A673 (cell line): ENCODE measurements around the gene MROH8. TPM values are rescaled to one million over a fixed set of nuclear protein-coding genes. Genes with fewer than 3 reads are reported as not detected.

ENCODE experiments used
- BruUV-seq: library from RNA; stranded (reverse); fragments of 400-500 nt; replicated peaks from 2 replicates; lab custom pipeline; 2021; lab: Mats Ljungman, UMichigan
- CTCF ChIA-PET: fragments of 300-600 bp; sonication (Branson Sonifier 250); formaldehyde crosslinking; loops from one replicate; lab custom pipeline; 2022; ENCODE audit warnings: antibody characterized with exemption; lab: Charles Lee
- POLR2A ChIA-PET: fragments of 300-600 bp; sonication (Branson Sonifier 250); formaldehyde crosslinking; loops from one replicate; lab custom pipeline; 2022; ENCODE audit warnings: antibody characterized with exemption; ENCODE audit not compliant: low non-redundant PET; lab: Charles Lee
- DNase-seq: peaks from one replicate; pipeline ENCODE4 v3.0.0-alpha.2; 2015; ENCODE audit warnings: low spot score
- H3K27ac ChIP-seq: fragments of 200-600 bp; sonication (generic); 2 replicates; pipeline ENCODE4 v1.5.1; 2016; ENCODE audit warnings: mixed run types, low read depth, mild to moderate bottlenecking, mixed read lengths, antibody characterized with exemption, low read length; ENCODE audit not compliant: poor library complexity, severe bottlenecking
- H3K27me3 ChIP-seq: fragments of 200-600 bp; sonication (generic); replicated peaks from 2 replicates; pipeline ENCODE4 v1.6.1; 2017; ENCODE audit warnings: mixed run types, low read depth, mild to moderate bottlenecking, mixed read lengths, antibody characterized with exemption, low read length; ENCODE audit not compliant: insufficient read depth, poor library complexity
- H3K36me3 ChIP-seq: fragments of 200-600 bp; sonication (generic); 2 replicates; pipeline ENCODE4 v1.6.1; 2016; ENCODE audit warnings: mixed run types, mild to moderate bottlenecking, mixed read lengths, antibody characterized with exemption, low read length; ENCODE audit not compliant: insufficient read depth, poor library complexity, severe bottlenecking
- H3K4me1 ChIP-seq: fragments of 200-600 bp; sonication (generic); 2 replicates; pipeline ENCODE4 v1.6.1; 2017; ENCODE audit warnings: mixed run types, mild to moderate bottlenecking, mixed read lengths, antibody characterized with exemption, low read length; ENCODE audit not compliant: insufficient read depth, poor library complexity, severe bottlenecking
- H3K4me3 ChIP-seq: fragments of 200-600 bp; sonication (generic); 2 replicates; pipeline ENCODE4 v1.5.1; 2016; ENCODE audit warnings: low read depth, mixed run types, mild to moderate bottlenecking, mixed read lengths, low read length; ENCODE audit not compliant: poor library complexity, severe bottlenecking
- H3K9me3 ChIP-seq: fragments of 200-600 bp; sonication (generic); 2 replicates; pipeline ENCODE4 v1.6.1; 2016; ENCODE audit warnings: mixed run types, low read depth, mild to moderate bottlenecking, mixed read lengths, antibody characterized with exemption, low read length; ENCODE audit not compliant: poor library complexity, severe bottlenecking
- EZH2 ChIP-seq: fragments of 200-600 bp; sonication (generic); IDR thresholded peaks from 2 replicates; pipeline ENCODE4 v1.6.1; 2017; ENCODE audit warnings: borderline replicate concordance, low read depth, mild to moderate bottlenecking, mixed read lengths, antibody characterized with exemption, low read length; ENCODE audit not compliant: poor library complexity, severe bottlenecking
- intact Hi-C: fragments of 100-400 bp; cut with micrococcal nuclease; formaldehyde crosslinking; loops from one replicate; pipeline ENCODE4 v1.10.0; 2022; ENCODE audit not compliant: unreplicated experiment
- total RNA-seq: library from RNA; stranded (reverse); gene quantifications from 2 replicates; pipeline ENCODE4 v1.2.3, GENCODE V29; 2021
- TF ChIP-seq, protein P1 (sequence below): fragments of 300-800, 200-600 bp; sonication (generic); conservative IDR thresholded peaks from 2 replicates; pipeline ENCODE4 v1.5.1; 2017; ENCODE audit warnings: low read depth, mild to moderate bottlenecking, antibody characterized with exemption, low read length, moderate library complexity, mixed read lengths

MROH8 gene
- total RNA-seq, 1 experiment from 2014 or later: 1.6 TPM

DNA sequence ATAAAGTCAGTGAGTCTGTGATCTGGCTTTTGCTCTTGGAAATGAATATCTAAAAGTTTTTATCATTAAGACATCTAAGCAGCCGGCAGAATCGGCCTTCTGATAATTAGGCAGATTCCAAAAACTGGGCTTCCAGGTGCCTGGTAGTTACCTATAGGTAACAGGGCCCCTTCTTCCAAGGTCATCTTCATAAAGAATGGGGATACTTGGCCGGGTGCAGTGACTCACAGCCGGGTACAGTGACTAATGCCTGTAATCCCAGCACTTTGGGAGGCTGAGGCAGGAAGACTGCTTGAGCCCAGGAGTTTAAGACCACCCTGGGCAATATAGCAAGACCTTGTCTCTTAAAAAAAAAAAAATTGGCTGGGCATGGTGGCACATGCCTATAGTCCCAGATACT, 70.7 kb downstream of the MROH8 start:
- Histone ChIP-seq H3K36me3 (no peaks in the 10 kb centered on the region), H3K9me3 (no peaks in the 10 kb centered on the region), H3K4me1 (no peaks in the 10 kb centered on the region), H3K4me3 (no peak overlapping the region), H3K27ac (no peak overlapping the region), H3K27me3 (no peaks in the 10 kb centered on the region)
- ChIA-PET POLR2A (no interaction called here), CTCF (no interaction called here)
- intact Hi-C loops: no loop called here
- no peak for DNase-seq
- BruUV-seq: no TSS peak
- TF ChIP-seq EZH2: no peak
- TF ChIP-seq, protein P1, sequence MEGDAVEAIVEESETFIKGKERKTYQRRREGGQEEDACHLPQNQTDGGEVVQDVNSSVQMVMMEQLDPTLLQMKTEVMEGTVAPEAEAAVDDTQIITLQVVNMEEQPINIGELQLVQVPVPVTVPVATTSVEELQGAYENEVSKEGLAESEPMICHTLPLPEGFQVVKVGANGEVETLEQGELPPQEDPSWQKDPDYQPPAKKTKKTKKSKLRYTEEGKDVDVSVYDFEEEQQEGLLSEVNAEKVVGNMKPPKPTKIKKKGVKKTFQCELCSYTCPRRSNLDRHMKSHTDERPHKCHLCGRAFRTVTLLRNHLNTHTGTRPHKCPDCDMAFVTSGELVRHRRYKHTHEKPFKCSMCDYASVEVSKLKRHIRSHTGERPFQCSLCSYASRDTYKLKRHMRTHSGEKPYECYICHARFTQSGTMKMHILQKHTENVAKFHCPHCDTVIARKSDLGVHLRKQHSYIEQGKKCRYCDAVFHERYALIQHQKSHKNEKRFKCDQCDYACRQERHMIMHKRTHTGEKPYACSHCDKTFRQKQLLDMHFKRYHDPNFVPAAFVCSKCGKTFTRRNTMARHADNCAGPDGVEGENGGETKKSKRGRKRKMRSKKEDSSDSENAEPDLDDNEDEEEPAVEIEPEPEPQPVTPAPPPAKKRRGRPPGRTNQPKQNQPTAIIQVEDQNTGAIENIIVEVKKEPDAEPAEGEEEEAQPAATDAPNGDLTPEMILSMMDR: no peak

DNA sequence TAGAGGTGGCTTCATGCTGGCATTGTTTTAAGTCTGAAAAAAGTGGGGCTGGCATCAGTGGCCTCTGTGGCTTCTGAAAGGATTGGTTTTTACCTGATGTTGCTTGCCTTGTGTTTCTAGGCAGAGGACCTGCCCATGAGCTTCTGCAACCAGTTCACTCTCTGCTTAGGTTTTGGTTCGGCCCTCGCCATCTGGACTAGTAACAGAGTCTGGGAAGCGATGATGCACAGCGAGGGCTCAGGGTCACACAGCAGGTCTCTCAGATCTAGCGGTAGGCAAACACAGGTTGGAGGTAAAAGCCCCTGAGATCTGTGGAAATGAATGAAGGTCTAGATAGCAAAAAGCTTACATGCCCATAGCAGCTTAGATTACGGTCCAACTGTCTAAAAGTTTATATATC, 76.8 kb downstream of the MROH8 start:
- DNase-seq: no peak
- intact Hi-C loops: no loop called here
- Histone ChIP-seq H3K27me3 (no peaks in the 10 kb centered on the region), H3K4me3 (no peak overlapping the region), H3K4me1 (no peaks in the 10 kb centered on the region), H3K36me3 (no peaks in the 10 kb centered on the region), H3K9me3 (no peaks in the 10 kb centered on the region), H3K27ac (no peak overlapping the region)
- TF ChIP-seq, protein P1: no peak
- TF ChIP-seq EZH2: no peak
- ChIA-PET POLR2A (no interaction called here), CTCF (no interaction called here)
- no TSS peak for BruUV-seq

DNA sequence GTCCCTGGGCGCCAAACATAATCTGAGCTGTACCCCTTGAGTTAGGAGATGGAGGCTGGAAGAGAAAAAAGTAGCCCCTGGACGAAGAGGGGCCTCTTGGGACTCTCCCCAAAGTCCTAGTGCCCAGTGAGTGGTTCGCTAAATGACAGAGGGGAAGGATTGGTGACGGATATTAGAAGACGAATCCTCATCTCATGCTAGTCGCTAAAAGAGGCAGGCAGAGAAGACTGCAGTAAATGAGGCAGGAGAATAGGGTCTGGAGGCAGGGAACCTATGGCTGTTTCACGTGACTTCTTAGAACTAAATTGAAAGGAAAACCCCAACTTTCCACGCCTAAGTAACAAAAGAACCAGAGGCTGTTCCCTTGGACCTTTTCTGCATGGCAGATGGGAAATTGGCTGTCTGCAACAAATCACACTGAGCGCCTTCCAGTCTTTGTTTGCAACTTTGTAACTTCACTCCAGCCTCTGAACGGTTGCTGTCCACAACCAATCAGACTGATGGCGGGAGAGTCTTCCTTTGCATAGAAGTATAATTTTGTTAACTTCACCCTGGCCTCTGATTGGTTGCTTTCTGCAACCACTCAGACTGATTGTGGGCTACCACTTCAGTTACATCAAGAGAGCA, 82.8 kb downstream of the MROH8 start:
- no peaks in the 10 kb centered on the region for H3K9me3 ChIP-seq
- H3K4me3 ChIP-seq: peak overlapping the region; percentile 58
- TF ChIP-seq EZH2: no peak
- TF ChIP-seq, protein P1: no peak
- POLR2A ChIA-PET: interaction anchor here (0.6 kb wide), 1 partner anchor 168 kb away, joined by 3 read pairs; no protein-coding TSS in a partner anchor
- H3K4me1 ChIP-seq: peaks cover 14% of the 10 kb centered on the region
- no peak for DNase-seq
- intact Hi-C loops: no loop called here
- H3K27ac ChIP-seq: peak overlapping the region; percentile 97
- CTCF ChIA-PET: no interaction called here
- TSS peak; percentile 78 for BruUV-seq
- peaks cover 26% of the 10 kb centered on the region for H3K36me3 ChIP-seq
- H3K27me3 ChIP-seq: no peaks in the 10 kb centered on the region
